HG03565 (cell line): Measurements from ENCODE around the gene CFAP61.

ENCODE experiments used
- ATAC-seq: cut with Tn5 transposase; IDR thresholded peaks from one replicate; pipeline ENCODE4 v1.9.1; 2021; ENCODE audit warnings: mild to moderate bottlenecking, moderate library complexity; ENCODE audit not compliant: unreplicated experiment

CFAP61 gene

GRCh38 chr20:20375862-20376261 lies 323.5 kb downstream of the CFAP61 start:
- no peak for ATAC-seq

GRCh38 chr20:20386192-20386591 lies 333.9 kb downstream of the CFAP61 start:
- no peak for ATAC-seq

GRCh38 chr20:20390393-20390792 lies 338.1 kb downstream of the CFAP61 start:
- no peak for ATAC-seq

- no peak for ATAC-seq
Observed at GRCh38 chr20:20391115-20391514, 338.8 kb downstream of the CFAP61 start.

GRCh38 chr20:20391766-20392165 lies 339.4 kb downstream of the CFAP61 start:
- no peak for ATAC-seq

GRCh38 chr20:20393207-20394120 lies 341.1 kb downstream of the CFAP61 start:
- ATAC-seq: no peak

GRCh38 chr20:20395087-20395486 lies 342.8 kb downstream of the CFAP61 start:
- ATAC-seq: no peak

GRCh38 chr20:20395903-20396568 lies 343.7 kb downstream of the CFAP61 start:
- ATAC-seq: no peak

- ATAC-seq: no peak
Observed at GRCh38 chr20:20396794-20397193, 344.5 kb downstream of the CFAP61 start.

- no peak for ATAC-seq
Observed at GRCh38 chr20:20398123-20398522, 345.8 kb downstream of the CFAP61 start.

- ATAC-seq: no peak
Observed at GRCh38 chr20:20399531-20400500, 347.5 kb downstream of the CFAP61 start.

GRCh38 chr20:20401991-20402390 lies 349.7 kb downstream of the CFAP61 start:
- ATAC-seq: no peak

- ATAC-seq: no peak
Observed at GRCh38 chr20:20404633-20405032, 352.3 kb downstream of the CFAP61 start.

- ATAC-seq: no peak
Observed at GRCh38 chr20:20405623-20406022, 353.3 kb downstream of the CFAP61 start.

- no peak for ATAC-seq
Observed at GRCh38 chr20:20406306-20406705, 354.0 kb downstream of the CFAP61 start.

- ATAC-seq: no peak
Observed at GRCh38 chr20:20407891-20408805, 355.8 kb downstream of the CFAP61 start.

GRCh38 chr20:20409331-20409730 lies 357.0 kb downstream of the CFAP61 start:
- no peak for ATAC-seq
